ENCODE measurements around the gene UTP15.

The UTP15 gene

GRCh38 chr5:73564675-73565074 is 868 bp upstream of the UTP15 start:
- peak in 1 of 56 donors; percentile 28 for DNase-seq

GRCh38 chr5:73565969-73566547 is 515 bp downstream of the UTP15 start:
- no peak for DNase-seq

GRCh38 chr5:73582285-73583145 is 17.0 kb downstream of the UTP15 start:
- DNase-seq: no peak

- no peak for DNase-seq
Measured at GRCh38 chr5:73587923-73588322, 22.4 kb downstream of the UTP15 start.

- peak in 18 of 56 donors; percentile 0 to 67 (median 4) for DNase-seq
Measured at GRCh38 chr5:73591102-73591695, 25.7 kb downstream of the UTP15 start.

GRCh38 chr5:73591698-73592501 is 26.4 kb downstream of the UTP15 start:
- no peak for DNase-seq

- DNase-seq: no peak
Measured at GRCh38 chr5:73592551-73592950, 27.0 kb downstream of the UTP15 start.

GRCh38 chr5:73596705-73597328 is 31.3 kb downstream of the UTP15 start:
- DNase-seq: no peak

- no peak for DNase-seq
Measured at GRCh38 chr5:73599380-73599779, 33.8 kb downstream of the UTP15 start.

- no peak for DNase-seq
Measured at GRCh38 chr5:73603998-73604397, 38.5 kb downstream of the UTP15 start.

- DNase-seq: no peak
Measured at GRCh38 chr5:73605223-73606087, 39.9 kb downstream of the UTP15 start.

GRCh38 chr5:73606206-73606753 is 40.7 kb downstream of the UTP15 start:
- DNase-seq: no peak

GRCh38 chr5:73607228-73607627 is 41.7 kb downstream of the UTP15 start:
- DNase-seq: no peak

- no peak for DNase-seq
Measured at GRCh38 chr5:73612799-73613198, 47.3 kb downstream of the UTP15 start.

- no peak for DNase-seq
Measured at GRCh38 chr5:73615085-73615484, 49.5 kb downstream of the UTP15 start.

- no peak for DNase-seq
Measured at GRCh38 chr5:73615947-73616346, 50.4 kb downstream of the UTP15 start.

- DNase-seq: no peak
Measured at GRCh38 chr5:73617510-73618279, 52.2 kb downstream of the UTP15 start.

GRCh38 chr5:73619606-73620333 is 54.2 kb downstream of the UTP15 start:
- no peak for DNase-seq
